Measurements from ENCODE around the gene ZNF383.
"Not testable (repeated sequence)": the region's sequence is repeated elsewhere in the genome, so short reads cannot be mapped to it uniquely, and the experiment has no call there.

DNA sequence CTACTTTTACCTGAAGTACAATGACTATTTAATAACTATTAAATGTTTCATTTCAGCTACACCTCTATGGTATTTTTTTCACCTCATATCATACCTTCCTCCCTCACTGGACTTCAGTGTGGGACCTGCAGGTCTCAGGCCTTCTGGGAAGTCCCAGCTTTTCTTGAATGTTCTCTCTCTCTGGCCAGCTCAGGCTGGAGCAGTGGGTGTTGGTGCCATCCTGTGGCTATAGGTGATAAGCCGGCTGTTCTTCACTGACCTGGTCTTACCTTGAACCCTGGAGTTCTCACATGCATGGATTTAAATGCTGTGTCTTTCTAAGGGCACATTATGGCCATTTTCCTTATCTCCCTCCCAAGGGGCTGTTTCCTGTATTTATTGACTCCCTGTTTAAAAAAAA, 45.0 kb downstream of the ZNF383 start:
- TF ChIP-seq, protein P1, sequence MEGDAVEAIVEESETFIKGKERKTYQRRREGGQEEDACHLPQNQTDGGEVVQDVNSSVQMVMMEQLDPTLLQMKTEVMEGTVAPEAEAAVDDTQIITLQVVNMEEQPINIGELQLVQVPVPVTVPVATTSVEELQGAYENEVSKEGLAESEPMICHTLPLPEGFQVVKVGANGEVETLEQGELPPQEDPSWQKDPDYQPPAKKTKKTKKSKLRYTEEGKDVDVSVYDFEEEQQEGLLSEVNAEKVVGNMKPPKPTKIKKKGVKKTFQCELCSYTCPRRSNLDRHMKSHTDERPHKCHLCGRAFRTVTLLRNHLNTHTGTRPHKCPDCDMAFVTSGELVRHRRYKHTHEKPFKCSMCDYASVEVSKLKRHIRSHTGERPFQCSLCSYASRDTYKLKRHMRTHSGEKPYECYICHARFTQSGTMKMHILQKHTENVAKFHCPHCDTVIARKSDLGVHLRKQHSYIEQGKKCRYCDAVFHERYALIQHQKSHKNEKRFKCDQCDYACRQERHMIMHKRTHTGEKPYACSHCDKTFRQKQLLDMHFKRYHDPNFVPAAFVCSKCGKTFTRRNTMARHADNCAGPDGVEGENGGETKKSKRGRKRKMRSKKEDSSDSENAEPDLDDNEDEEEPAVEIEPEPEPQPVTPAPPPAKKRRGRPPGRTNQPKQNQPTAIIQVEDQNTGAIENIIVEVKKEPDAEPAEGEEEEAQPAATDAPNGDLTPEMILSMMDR (IDR thresholded peaks at IDR 0.05), result not testable (repeated sequence)
- not testable (repeated sequence) for TF ChIP-seq EP300 (IDR thresholded peaks at IDR 0.05; ENCODE audit: borderline replicate concordance in 1 of 2, low read depth in 1 of 2, low read length in 1 of 2); EZH2phosphoT487 (IDR thresholded peaks at IDR 0.05; ENCODE audit: borderline replicate concordance, low read depth); GABPA (IDR thresholded peaks at IDR 0.05; ENCODE audit: low read depth); SMC3 (IDR thresholded peaks at IDR 0.05; ENCODE audit: low read depth, low read length)
- TF ChIP-seq, protein P2, sequence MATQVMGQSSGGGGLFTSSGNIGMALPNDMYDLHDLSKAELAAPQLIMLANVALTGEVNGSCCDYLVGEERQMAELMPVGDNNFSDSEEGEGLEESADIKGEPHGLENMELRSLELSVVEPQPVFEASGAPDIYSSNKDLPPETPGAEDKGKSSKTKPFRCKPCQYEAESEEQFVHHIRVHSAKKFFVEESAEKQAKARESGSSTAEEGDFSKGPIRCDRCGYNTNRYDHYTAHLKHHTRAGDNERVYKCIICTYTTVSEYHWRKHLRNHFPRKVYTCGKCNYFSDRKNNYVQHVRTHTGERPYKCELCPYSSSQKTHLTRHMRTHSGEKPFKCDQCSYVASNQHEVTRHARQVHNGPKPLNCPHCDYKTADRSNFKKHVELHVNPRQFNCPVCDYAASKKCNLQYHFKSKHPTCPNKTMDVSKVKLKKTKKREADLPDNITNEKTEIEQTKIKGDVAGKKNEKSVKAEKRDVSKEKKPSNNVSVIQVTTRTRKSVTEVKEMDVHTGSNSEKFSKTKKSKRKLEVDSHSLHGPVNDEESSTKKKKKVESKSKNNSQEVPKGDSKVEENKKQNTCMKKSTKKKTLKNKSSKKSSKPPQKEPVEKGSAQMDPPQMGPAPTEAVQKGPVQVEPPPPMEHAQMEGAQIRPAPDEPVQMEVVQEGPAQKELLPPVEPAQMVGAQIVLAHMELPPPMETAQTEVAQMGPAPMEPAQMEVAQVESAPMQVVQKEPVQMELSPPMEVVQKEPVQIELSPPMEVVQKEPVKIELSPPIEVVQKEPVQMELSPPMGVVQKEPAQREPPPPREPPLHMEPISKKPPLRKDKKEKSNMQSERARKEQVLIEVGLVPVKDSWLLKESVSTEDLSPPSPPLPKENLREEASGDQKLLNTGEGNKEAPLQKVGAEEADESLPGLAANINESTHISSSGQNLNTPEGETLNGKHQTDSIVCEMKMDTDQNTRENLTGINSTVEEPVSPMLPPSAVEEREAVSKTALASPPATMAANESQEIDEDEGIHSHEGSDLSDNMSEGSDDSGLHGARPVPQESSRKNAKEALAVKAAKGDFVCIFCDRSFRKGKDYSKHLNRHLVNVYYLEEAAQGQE (IDR thresholded peaks at IDR 0.05; ENCODE audit: low read depth, low read length), result not testable (repeated sequence)
- TF ChIP-seq, protein P3, sequence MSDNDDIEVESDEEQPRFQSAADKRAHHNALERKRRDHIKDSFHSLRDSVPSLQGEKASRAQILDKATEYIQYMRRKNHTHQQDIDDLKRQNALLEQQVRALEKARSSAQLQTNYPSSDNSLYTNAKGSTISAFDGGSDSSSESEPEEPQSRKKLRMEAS (IDR thresholded peaks at IDR 0.05; ENCODE audit: low read depth), result not testable (repeated sequence)

All from SK-N-SH (cell line).